Measurements from ENCODE around the gene CYP2A6. TPM values are rescaled to one million over a fixed set of nuclear protein-coding genes. Genes with fewer than 3 reads are reported as not detected.

CYP2A6 gene
- total RNA-seq, 2 experiments from 2014 or later = not detected

DNA sequence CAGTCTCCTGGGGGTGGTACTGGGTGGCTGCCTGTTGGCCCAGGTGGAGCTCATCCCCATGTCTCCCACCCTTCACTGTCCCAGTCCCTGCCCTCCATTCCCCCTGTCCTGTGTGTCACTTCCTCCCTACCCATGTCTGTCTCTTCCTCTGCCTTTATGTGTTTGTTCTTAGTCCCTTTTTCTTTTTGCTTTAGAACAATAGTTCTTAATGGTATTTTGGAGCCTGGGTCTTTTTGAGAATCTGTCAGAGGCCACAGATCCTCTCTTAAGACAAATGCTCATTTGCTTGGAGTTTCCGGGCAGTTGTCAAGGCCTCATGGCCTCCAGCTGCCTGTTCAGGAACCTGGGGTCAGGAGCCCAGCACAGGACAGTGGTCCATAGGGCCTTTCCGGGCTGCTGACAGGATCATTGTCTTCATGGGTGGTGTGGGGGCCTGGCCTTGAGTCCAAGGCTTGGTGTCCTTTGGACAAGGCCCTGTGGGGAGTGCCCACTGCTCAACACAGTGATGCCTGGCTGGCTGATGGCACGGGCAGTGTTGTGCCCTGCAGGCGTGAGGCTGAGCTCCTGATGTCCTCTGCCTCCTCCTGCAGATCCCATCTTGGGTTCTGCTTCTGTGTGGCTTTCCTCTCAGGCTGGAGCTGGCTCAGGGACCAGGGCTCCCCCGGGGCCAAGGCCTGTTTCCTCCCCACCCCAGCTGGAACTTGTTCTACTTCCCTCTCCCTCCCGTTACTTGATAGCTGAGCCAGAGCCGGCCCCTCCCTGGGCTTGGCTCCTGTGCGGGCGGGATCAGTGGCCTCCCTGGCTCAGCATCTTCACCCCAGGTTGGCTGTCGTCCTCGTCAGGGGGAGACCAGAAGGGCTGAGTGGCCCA, 47.7 kb downstream of the CYP2A6 start:
- H3K4me3 Mint-ChIP-seq = peak overlapping the region; percentile 96
- no peaks in the 10 kb centered on the region for H3K9me3 Mint-ChIP-seq
- H3K9me3 ChIP-seq (ENCODE audit: control insufficient read depth in 1 of 2, insufficient read depth in 1 of 2, low read length in 2 of 2) = no peaks in the 10 kb centered on the region
- H3K36me3 Mint-ChIP-seq (ENCODE audit: low read depth) = peaks cover 69% of the 10 kb centered on the region
- no peaks in the 10 kb centered on the region for H3K27me3 ChIP-seq (ENCODE audit: control insufficient read depth in 1 of 2, insufficient read depth in 2 of 2, low read length in 2 of 2)
- peaks cover 39% of the 10 kb centered on the region for H3K36me3 ChIP-seq (ENCODE audit: insufficient read depth, low read length)
- peak overlapping the region; percentile 90 for H3K27ac Mint-ChIP-seq
- peaks cover 82% of the 10 kb centered on the region for H3K4me1 Mint-ChIP-seq (ENCODE audit: low read depth)
- ChIA-PET CTCF (no interaction called here), POLR2A (interaction anchor here (0.8 to 6.9 kb wide), 7 partner anchors 10 to 461 kb away, joined by 3 to 198 read pairs (median 5); partner anchors contain the start of genes ACTMAP, MIA, RAB4B and SNRPA)
- H3K4me3 ChIP-seq (ENCODE audit: low read length) = peak overlapping the region; percentile 96
- H3K27me3 Mint-ChIP-seq = no peaks in the 10 kb centered on the region
- intact Hi-C loops (cut with DNase I, micrococcal nuclease) = loop anchor here (2.0 to 5.0 kb wide), 3 partner anchors 86 to 190 kb away; partner anchors contain the start of genes COQ8B (in 1 of the 2) and ITPKC (in 1 of the 2)
- ATAC-seq (ENCODE audit: poor library complexity) = no peak
- peak in 3 of 14 experiments; percentile 31 to 39 (median 38) for DNase-seq
- H3K27ac ChIP-seq (ENCODE audit: low read depth in 1 of 2, low read length in 2 of 2) = peak overlapping the region; percentile 80 to 86
- TF ChIP-seq, protein P1, sequence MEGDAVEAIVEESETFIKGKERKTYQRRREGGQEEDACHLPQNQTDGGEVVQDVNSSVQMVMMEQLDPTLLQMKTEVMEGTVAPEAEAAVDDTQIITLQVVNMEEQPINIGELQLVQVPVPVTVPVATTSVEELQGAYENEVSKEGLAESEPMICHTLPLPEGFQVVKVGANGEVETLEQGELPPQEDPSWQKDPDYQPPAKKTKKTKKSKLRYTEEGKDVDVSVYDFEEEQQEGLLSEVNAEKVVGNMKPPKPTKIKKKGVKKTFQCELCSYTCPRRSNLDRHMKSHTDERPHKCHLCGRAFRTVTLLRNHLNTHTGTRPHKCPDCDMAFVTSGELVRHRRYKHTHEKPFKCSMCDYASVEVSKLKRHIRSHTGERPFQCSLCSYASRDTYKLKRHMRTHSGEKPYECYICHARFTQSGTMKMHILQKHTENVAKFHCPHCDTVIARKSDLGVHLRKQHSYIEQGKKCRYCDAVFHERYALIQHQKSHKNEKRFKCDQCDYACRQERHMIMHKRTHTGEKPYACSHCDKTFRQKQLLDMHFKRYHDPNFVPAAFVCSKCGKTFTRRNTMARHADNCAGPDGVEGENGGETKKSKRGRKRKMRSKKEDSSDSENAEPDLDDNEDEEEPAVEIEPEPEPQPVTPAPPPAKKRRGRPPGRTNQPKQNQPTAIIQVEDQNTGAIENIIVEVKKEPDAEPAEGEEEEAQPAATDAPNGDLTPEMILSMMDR (IDR thresholded peaks at IDR 0.05) = no peak
- peaks cover 87% of the 10 kb centered on the region for H3K4me1 ChIP-seq (ENCODE audit: insufficient read depth, low read length)

DNA sequence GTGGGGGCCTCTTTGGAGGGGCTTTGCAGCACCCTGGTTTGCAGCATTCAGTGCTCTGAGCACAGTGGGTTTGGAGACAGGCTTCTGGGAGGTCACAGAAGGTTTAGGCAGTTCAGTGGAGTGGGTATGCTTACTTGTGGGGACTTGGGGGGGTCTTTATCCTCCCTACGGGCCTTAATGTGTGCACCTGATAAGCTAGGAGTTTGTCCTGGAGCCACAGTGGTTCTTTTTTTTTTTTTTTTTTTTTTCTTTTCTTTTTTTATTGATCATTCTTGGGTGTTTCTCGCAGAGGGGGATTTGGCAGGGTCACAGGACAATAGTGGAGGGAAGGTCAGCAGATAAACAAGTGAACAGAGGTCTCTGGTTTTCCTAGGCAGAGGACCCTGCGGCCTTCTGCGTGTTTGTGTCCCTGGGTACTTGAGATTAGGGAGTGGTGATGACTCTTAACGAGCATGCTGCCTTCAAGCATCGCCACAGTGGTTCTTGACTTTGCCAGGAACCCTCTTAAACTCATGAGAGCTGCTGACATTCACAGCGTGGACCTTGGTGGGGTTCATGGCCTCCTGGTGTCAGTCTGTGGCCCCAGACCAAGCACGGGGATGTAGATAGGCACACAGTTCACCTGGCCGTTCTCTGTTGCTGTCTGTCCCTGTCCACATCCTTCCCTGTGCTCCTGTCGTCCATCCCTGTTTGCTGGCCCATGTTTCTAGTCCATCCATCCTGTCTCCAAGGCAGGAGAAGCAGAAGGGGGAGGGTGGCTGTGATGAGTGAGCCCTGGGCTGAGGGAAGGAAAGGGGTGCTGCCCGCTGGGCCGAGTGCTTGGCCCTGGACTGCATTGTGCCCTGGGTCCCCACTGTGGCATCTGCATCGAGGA, 48.6 kb downstream of the CYP2A6 start:
- Mint-ChIP-seq H3K27ac (peak overlapping the region; percentile 90), H3K9me3 (no peaks in the 10 kb centered on the region), H3K4me3 (peak overlapping the region; percentile 96), H3K4me1 (ENCODE audit: low read depth) (peaks cover 77% of the 10 kb centered on the region), H3K27me3 (no peaks in the 10 kb centered on the region), H3K36me3 (ENCODE audit: low read depth) (peaks cover 61% of the 10 kb centered on the region)
- TF ChIP-seq, protein P1 (IDR thresholded peaks at IDR 0.05) = no peak
- H3K27me3 ChIP-seq (ENCODE audit: control insufficient read depth in 1 of 2, insufficient read depth in 2 of 2, low read length in 2 of 2) = no peaks in the 10 kb centered on the region
- peak overlapping the region; percentile 47 to 86 for H3K27ac ChIP-seq (ENCODE audit: low read depth in 1 of 2, low read length in 2 of 2)
- peak overlapping the region; percentile 96 for H3K4me3 ChIP-seq (ENCODE audit: low read length)
- no peak for DNase-seq
- no peaks in the 10 kb centered on the region for H3K9me3 ChIP-seq (ENCODE audit: control insufficient read depth in 1 of 2, insufficient read depth in 1 of 2, low read length in 2 of 2)
- ChIA-PET CTCF (interaction anchor here (1.5 kb wide), 1 partner anchor 18 kb away, joined by 4 read pairs; no protein-coding TSS in a partner anchor), POLR2A (interaction anchor here (0.9 to 6.9 kb wide), 3 partner anchors 10 to 51 kb away, joined by 4 to 198 read pairs (median 11); partner anchors contain the start of genes ACTMAP, MIA, RAB4B and SNRPA)
- intact Hi-C loops (cut with DNase I, micrococcal nuclease) = loop anchor here (2.0 to 5.0 kb wide), 3 partner anchors 85 to 189 kb away; partner anchors contain the start of genes COQ8B (in 1 of the 2) and ITPKC (in 1 of the 2)
- peaks cover 80% of the 10 kb centered on the region for H3K4me1 ChIP-seq (ENCODE audit: insufficient read depth, low read length)
- H3K36me3 ChIP-seq (ENCODE audit: insufficient read depth, low read length) = peaks cover 32% of the 10 kb centered on the region
- ATAC-seq (ENCODE audit: poor library complexity) = no peak

DNA sequence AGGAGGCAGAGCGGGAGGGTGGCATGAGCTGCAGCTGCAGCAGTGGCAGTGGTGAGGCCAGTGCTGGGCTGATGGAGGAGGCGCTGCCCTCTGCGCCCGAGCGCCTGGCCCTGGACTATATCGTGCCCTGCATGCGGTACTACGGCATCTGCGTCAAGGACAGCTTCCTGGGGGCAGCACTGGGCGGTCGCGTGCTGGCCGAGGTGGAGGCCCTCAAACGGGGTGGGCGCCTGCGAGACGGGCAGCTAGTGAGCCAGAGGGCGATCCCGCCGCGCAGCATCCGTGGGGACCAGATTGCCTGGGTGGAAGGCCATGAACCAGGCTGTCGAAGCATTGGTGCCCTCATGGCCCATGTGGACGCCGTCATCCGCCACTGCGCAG, 49.3 kb downstream of the CYP2A6 start:
- Histone ChIP-seq H3K9me3 (ENCODE audit: control insufficient read depth in 1 of 2, insufficient read depth in 1 of 2, low read length in 2 of 2) (no peaks in the 10 kb centered on the region), H3K4me1 (ENCODE audit: insufficient read depth, low read length) (peaks cover 73% of the 10 kb centered on the region), H3K4me3 (ENCODE audit: low read length) (peak overlapping the region; percentile 96), H3K27ac (ENCODE audit: low read depth in 1 of 2, low read length in 2 of 2) (peak overlapping the region in 1 of 2 donors; percentile 71), H3K36me3 (ENCODE audit: insufficient read depth, low read length) (peaks cover 31% of the 10 kb centered on the region), H3K27me3 (ENCODE audit: control insufficient read depth in 1 of 2, insufficient read depth in 2 of 2, low read length in 2 of 2) (no peaks in the 10 kb centered on the region)
- ATAC-seq (ENCODE audit: poor library complexity) (no peak), DNase-seq (peak in 1 of 14 experiments; percentile 37)
- peak overlapping the region; percentile 96 for H3K4me3 Mint-ChIP-seq
- peaks cover 70% of the 10 kb centered on the region for H3K4me1 Mint-ChIP-seq (ENCODE audit: low read depth)
- intact Hi-C loops (cut with DNase I, micrococcal nuclease) = loop anchor here (5.0 kb wide), 2 partner anchors 139 to 189 kb away; no protein-coding TSS in a partner anchor
- ChIA-PET CTCF (interaction anchor here (1.5 kb wide), 1 partner anchor 19 kb away, joined by 4 read pairs; no protein-coding TSS in a partner anchor), POLR2A (interaction anchor here (2.3 to 6.9 kb wide), 2 partner anchors 24 to 50 kb away, joined by 11 to 198 read pairs; partner anchors contain the start of genes ACTMAP, MIA, RAB4B and SNRPA)
- H3K27me3 Mint-ChIP-seq = no peaks in the 10 kb centered on the region
- peaks cover 54% of the 10 kb centered on the region for H3K36me3 Mint-ChIP-seq (ENCODE audit: low read depth)
- TF ChIP-seq, protein P1 (IDR thresholded peaks at IDR 0.05) = no peak
- H3K27ac Mint-ChIP-seq = peak overlapping the region; percentile 92
- H3K9me3 Mint-ChIP-seq = no peaks in the 10 kb centered on the region

Data from CD4-positive, alpha-beta T cell (primary cell).